GM03348 (cell line): ENCODE results near the gene MRGPRD.

ENCODE experiments used
- DNase-seq: peaks from one replicate; pipeline ENCODE4 v3.0.0; 2012; ENCODE audit warnings: low spot score

MRGPRD gene

GRCh38 chr11:68980776-68981065, at the start of gene MRGPRD:
Gene MRGPRD (minus strand): TSS chr11:68980986. CDS start chr11:68980986, 0 bp downstream.
- no peak for DNase-seq

- no peak for DNase-seq
These were observed 49.5 kb upstream of the MRGPRD start for GRCh38 chr11:69030301-69030700.

GRCh38 chr11:69027704-69028372, 47.1 kb upstream of the MRGPRD start:
- DNase-seq, result peak; percentile 58

- DNase-seq, result no peak
These were observed 43.7 kb upstream of the MRGPRD start for GRCh38 chr11:69024509-69024908.

GRCh38 chr11:69022260-69022659, 41.5 kb upstream of the MRGPRD start:
- DNase-seq, result no peak

- peak; percentile 85 for DNase-seq
These were observed 38.1 kb upstream of the MRGPRD start for GRCh38 chr11:69018924-69019323.

- DNase-seq, result no peak
These were observed 37.2 kb upstream of the MRGPRD start for GRCh38 chr11:69017951-69018350.

- no peak for DNase-seq
These were observed 34.2 kb upstream of the MRGPRD start for GRCh38 chr11:69014898-69015549.

- DNase-seq, result no peak
These were observed 33.5 kb upstream of the MRGPRD start for GRCh38 chr11:69014084-69014851.

GRCh38 chr11:69013009-69013951, 32.5 kb upstream of the MRGPRD start, which contains the start of gene MRGPRF:
Gene MRGPRF (minus strand): TSS chr11:69013246. CDS start chr11:69009901, 3,345 bp downstream.
- DNase-seq, result peak; percentile 93

GRCh38 chr11:69012092-69013008, 31.6 kb upstream of the MRGPRD start:
- DNase-seq, result peak; percentile 74

- DNase-seq, result no peak
These were observed 30.9 kb upstream of the MRGPRD start for GRCh38 chr11:69011624-69012091.

GRCh38 chr11:69010964-69011623, 30.3 kb upstream of the MRGPRD start:
- DNase-seq, result peak; percentile 98

- DNase-seq, result no peak
These were observed 29.6 kb upstream of the MRGPRD start for GRCh38 chr11:69010361-69010891.

- DNase-seq, result no peak
These were observed 28.8 kb upstream of the MRGPRD start for GRCh38 chr11:69009441-69010211.

- peak; percentile 97 for DNase-seq
These were observed 28.1 kb upstream of the MRGPRD start for GRCh38 chr11:69008737-69009440.

- DNase-seq, result no peak
These were observed 27.2 kb upstream of the MRGPRD start for GRCh38 chr11:69007975-69008381.

- no peak for DNase-seq
These were observed 26.0 kb upstream of the MRGPRD start for GRCh38 chr11:69006816-69007215.
